Islet precursor cell (in vitro differentiated cells): ENCODE measurements around the gene DUSP8.
"Not testable (repeated sequence)": the region's sequence is repeated elsewhere in the genome, so short reads cannot be mapped to it uniquely, and the experiment has no call there.

Experiments used
- DNase-seq: peaks from one replicate; pipeline ENCODE4 v3.0.0-alpha.2; 2018

The DUSP8 gene, protein sequence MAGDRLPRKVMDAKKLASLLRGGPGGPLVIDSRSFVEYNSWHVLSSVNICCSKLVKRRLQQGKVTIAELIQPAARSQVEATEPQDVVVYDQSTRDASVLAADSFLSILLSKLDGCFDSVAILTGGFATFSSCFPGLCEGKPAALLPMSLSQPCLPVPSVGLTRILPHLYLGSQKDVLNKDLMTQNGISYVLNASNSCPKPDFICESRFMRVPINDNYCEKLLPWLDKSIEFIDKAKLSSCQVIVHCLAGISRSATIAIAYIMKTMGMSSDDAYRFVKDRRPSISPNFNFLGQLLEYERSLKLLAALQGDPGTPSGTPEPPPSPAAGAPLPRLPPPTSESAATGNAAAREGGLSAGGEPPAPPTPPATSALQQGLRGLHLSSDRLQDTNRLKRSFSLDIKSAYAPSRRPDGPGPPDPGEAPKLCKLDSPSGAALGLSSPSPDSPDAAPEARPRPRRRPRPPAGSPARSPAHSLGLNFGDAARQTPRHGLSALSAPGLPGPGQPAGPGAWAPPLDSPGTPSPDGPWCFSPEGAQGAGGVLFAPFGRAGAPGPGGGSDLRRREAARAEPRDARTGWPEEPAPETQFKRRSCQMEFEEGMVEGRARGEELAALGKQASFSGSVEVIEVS

DNA sequence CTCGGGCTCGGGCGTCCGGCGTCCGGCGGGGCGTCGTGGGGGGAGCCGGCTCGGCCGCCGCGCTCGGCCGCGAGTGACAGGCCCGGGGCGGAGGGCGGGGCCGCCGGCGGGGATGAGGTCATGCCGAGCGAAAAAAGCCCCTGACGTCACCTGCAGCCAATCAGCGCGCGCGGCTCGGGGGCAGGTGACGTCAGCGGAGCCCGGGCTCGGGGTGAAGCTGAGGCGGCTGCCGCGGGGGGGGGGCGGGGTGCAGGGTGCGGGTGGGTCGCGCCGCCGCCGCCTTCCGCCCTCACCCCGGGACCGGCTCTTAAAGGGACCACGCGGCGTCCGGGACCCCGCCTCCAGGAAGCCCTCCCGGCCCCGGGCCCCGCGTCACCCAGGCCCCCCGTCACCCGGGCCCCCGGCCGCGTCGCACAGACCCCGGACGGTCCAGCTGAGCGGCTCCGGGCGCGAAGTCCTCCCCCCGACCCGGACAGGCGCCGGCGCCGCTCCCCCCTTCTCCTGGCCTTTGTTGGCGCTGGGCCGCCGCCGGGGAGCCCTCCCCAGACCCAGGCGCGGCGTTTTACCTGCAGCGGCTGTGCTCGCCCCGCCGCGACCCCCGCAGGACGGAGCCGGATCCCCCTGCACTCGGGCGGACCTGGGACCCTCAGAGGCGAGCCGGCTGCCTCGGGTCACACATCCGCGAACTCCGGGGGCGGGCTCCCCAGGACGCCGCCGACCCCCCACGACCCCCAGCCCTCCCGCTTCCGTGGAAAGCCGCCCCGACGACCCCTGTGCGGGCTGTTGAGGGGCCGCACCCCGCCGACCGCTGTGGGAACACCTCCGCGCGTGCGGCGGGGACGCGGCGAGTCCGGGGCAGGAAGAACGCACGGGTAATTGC lies at the start of gene DUSP8:
Gene DUSP8 (minus strand): TSS at position 75 of the 880 bp plus-strand sequence. CDS start 6,445 bp downstream, outside the sequence.
- DNase-seq = peak; percentile 88

DNA sequence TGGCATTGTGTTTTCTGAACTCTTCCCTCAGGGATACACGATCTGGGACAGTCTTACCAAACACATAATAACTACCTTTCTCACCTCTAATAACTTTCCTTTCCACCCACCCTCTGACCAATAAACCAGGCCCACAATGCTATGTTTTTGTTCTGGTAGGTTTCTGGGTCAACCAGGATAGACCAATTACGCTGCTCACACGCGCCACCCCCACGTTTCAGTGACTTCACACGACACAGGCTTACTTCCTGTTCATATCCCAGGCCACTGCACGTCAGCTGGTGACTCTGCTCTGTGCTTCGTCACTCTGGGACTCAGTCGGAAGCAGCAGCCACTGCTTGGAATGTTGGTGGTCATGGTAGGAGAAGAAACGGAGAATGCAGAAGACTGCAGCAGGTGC lies 47.4 kb upstream of the DUSP8 start:
- no peak for DNase-seq

DNA sequence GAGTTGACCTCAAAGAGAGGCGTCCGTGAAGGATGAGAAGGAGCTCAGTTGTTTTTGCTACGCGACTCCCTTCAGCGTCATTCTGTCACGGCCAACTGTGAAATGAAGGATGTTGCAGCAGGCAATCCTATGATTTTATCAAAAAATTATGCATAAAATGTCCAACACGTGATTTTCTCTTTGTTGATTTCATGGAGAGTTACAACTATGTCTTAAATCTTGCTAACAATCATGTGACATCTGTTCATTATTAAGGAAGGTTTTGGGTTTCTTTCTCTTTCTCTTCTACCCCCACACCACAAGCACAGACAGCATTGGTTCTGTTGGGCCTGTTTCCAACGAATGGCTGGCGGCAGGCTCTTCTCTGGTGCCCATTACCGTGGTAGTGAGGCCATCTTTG lies 46.2 kb upstream of the DUSP8 start:
- no peak for DNase-seq

DNA sequence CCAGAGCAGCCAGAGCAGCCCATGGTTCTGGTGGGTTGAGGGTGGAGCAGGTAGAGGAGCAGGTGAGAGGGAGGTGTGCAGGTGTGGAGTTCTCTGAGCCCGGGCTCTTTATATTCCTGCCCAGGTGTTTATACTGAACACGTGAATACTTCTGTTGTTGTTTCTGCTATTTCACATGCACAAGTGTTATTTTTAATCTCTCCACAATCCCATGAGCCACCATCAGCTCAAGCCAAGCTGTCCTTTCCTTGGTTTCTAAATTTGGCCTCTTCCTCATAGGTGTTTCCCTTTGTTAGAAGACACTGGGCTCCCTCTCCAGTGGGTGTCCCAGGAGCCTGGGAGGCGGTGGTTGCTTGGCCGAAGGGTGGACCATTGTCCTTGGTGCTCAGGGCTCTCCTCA lies 36.3 kb upstream of the DUSP8 start, which contains the start of gene KRTAP5-3:
Gene KRTAP5-3 (minus strand): TSS at position 101 of the 400 bp plus-strand sequence. CDS start 78 bp downstream, at position 23.
- no peak for DNase-seq

- DNase-seq = not testable (repeated sequence)
These were observed 35.8 kb upstream of the DUSP8 start for GRCh38 chr11:1607901-1608300.

DNA sequence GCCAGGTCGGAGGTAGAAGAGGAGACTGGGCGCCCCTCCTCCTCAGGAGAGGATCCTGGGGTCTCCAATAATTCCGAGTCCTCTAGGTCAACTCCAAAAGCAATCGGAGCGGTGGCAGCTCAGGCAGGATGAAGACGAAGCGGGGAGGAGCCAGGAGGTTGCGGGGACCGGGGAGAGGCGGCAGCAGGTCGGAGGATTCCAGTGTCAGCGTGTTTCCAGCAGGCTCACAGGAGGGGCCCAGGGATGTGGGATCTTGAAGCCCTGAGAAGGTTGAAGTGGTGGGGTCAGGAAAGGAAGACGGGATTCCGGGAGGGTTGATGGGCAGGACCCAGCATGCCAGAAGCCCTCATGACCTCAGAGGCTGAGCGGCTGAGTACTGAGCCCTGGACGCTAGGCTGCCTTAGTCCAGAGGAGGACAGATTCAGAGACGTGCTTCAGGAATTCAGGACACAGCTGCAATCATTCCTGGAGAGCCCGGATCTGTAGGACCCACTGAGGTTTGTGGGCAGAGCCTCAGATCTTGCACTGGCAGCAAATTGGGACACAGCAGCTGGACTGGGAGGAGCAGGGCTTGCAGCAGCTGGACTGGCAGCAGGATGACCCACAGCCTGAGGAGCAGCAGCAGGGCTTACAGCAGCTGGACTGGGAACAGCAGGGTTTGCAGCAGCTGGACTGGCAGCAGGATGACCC lies 35.2 kb upstream of the DUSP8 start:
- DNase-seq = peak; percentile 68

GRCh38 chr11:1605923-1606322 lies 33.9 kb upstream of the DUSP8 start:
- DNase-seq = not testable (repeated sequence)

- DNase-seq = no peak
These were observed 32.6 kb upstream of the DUSP8 start for GRCh38 chr11:1604711-1605110.

DNA sequence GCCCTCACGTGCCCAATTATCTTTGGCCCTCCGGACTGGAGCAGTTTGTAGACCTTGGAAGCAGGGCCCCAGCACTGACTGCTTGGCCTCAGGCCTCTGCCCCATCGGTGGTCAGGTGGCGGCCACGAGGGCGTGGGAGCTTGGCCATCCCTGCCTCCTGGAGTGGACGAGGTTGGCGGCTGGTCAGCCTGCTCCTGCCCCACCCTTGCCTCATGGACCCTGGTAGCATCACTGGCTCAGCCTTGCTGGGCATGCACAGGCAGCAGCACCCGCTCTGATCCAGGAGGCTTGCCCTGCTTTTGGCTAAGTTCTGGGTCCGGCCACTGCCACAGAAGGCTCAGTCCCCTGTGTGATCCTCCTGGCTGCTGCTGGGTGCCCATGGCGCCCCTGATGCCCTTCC lies 32.1 kb upstream of the DUSP8 start:
- no peak for DNase-seq

DNA sequence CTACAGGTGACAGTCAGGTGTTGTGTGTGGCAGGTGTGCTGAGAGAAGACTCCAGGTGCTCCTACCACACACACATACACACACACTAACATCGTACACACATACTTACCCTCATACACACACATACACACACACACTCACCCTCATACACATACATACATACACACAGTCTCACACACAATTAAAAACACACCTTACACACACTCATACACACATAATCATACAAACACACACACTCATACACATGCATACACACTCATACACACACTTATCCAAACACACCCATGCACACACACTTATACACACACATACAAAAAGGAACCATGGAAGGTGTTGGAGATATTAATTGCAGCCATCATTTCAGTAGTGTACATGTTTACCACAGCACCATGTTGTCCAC lies 31.6 kb upstream of the DUSP8 start:
- no peak for DNase-seq

GRCh38 chr11:1601663-1602062 lies 29.6 kb upstream of the DUSP8 start:
- DNase-seq = not testable (repeated sequence)

- DNase-seq = no peak
These were observed 28.6 kb upstream of the DUSP8 start for GRCh38 chr11:1600626-1601025.

- DNase-seq = no peak
These were observed 26.7 kb upstream of the DUSP8 start for GRCh38 chr11:1598816-1599215.

GRCh38 chr11:1598406-1598805 lies 26.3 kb upstream of the DUSP8 start:
- DNase-seq = not testable (repeated sequence)

DNA sequence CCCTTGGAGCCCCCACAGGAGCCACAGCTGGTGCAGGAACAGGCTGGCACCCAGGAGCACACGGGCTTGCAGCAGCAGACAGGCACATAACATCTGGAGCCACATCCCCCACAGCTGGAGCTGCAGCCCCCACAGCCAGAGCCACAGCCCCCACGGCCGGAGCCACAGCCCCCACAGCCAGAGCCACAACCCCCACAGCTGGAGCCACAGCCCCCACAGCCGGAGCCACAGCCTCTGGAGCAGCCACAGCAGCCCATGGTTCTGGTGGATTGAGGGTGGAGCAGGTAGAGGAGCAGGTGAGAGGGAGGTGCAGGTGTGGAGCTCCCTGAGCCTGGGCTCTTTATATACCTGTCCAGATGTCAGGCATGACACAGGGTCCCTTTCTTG lies 25.9 kb upstream of the DUSP8 start, which contains the start of gene KRTAP5-2:
Gene KRTAP5-2 (minus strand): TSS at position 301 of the 387 bp plus-strand sequence. CDS start 44 bp downstream, at position 257.
- no peak for DNase-seq

DNA sequence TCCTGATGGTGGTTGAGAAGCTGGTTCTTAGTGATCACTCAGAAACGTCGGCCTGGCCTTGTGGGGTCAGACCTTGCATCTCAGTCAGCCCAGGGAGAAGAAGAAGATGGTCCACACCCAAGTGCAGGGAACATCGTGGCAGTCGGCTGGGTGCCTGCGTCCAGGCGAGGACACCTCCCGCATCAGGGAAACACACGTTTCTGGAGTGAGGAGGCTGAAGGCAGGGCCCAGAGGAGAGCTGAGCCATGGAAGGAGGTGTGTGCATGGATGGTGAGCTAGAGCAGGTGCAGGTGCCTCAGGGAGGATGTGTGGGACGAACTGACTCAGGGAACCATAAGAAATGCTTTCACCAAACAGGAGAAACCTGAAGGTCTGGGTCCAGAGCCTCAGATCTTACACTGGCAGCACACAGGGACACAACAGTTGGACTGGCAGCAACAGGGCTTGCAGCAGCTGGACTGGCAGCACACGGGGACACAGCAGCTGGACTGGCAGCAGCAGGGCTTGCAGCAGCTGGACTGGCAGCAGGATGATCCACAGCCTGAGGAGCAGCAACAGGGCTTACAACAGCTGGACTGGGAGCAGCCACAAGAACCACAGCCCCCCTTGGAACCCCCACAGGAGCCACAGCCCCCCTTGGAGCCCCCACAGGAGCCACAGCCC lies 25.4 kb upstream of the DUSP8 start:
- DNase-seq = no peak

- DNase-seq = not testable (repeated sequence)
These were observed 24.6 kb upstream of the DUSP8 start for GRCh38 chr11:1596576-1597121.

GRCh38 chr11:1595994-1596575 lies 24.0 kb upstream of the DUSP8 start:
- DNase-seq = not testable (repeated sequence)

- no peak for DNase-seq
These were observed 20.6 kb upstream of the DUSP8 start for GRCh38 chr11:1592628-1593027.

GRCh38 chr11:1589996-1590395 lies 17.9 kb upstream of the DUSP8 start:
- DNase-seq = no peak
